ENCODE measurements around the gene RYR3. TPM values are rescaled to one million over a fixed set of nuclear protein-coding genes. Genes with fewer than 3 reads are reported as not detected.

RYR3 gene
- total RNA-seq, 1 experiment from 2014 or later = 0.66 TPM

GRCh38 chr15:33559207-33559890 lies 248.6 kb downstream of the RYR3 start:
- H3K4me1 ChIP-seq = no peaks in the 10 kb centered on the region
- Mint-ChIP-seq H3K27me3 (ENCODE audit: insufficient read depth, unreplicated experiment) (peaks cover 20% of the 10 kb centered on the region), H3K27ac (ENCODE audit: unreplicated experiment) (no peak overlapping the region), H3K4me3 (ENCODE audit: unreplicated experiment) (no peak overlapping the region), H3K9me3 (ENCODE audit: unreplicated experiment) (no peaks in the 10 kb centered on the region), H3K4me1 (ENCODE audit: low read depth, unreplicated experiment) (no peaks in the 10 kb centered on the region), H3K36me3 (ENCODE audit: insufficient read depth, unreplicated experiment) (no peaks in the 10 kb centered on the region)
- intact Hi-C loops (cut with micrococcal nuclease; ENCODE audit: unreplicated experiment) = no loop called here
- CTCF ChIA-PET = interaction anchor here (0.7 kb wide), 1 partner anchor 665 kb away, joined by 3 read pairs; no protein-coding TSS in a partner anchor
- no peaks in the 10 kb centered on the region for H3K27me3 ChIP-seq (replicated peaks; ENCODE audit: control insufficient read depth, insufficient read depth, low read length)
- DNase-seq = no peak
- H3K9me3 ChIP-seq = no peaks in the 10 kb centered on the region
- no peak overlapping the region for H3K4me3 ChIP-seq (ENCODE audit: low read depth, low read length)
- POLR2A ChIA-PET = no interaction called here
- no TSS peak for BruUV-seq (replicated peaks)
- H3K36me3 ChIP-seq (ENCODE audit: control insufficient read depth, insufficient read depth, low read length) = no peaks in the 10 kb centered on the region
- TF ChIP-seq CTCF (IDR thresholded peaks at IDR 0.05; ENCODE audit: insufficient read depth in 1 of 2, low read depth in 1 of 2, low read length in 1 of 2, severe bottlenecking in 1 of 2, unreplicated experiment in 1 of 2) = no peak

DNA sequence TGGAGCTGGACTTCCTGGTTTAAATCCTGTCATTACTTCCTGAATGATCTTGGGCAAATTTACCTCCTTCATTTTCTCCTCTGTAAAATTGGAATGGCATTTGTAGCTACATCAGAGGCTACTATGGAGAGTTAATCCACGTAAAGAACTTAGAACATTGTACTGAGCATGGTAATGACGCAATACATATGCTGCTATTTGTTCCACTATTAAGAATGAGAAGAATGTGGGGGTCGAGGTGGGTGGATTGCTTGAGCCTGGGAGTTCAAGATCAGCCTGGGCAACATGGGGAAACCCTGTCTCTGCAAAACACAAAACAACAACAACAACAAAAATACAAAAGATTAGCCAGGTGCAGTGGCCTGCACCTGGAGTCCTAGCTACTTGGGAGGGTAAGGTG lies 250.6 kb downstream of the RYR3 start:
- H3K27me3 Mint-ChIP-seq (ENCODE audit: insufficient read depth, unreplicated experiment) = peaks cover 17% of the 10 kb centered on the region
- Histone ChIP-seq H3K4me1 (no peaks in the 10 kb centered on the region), H3K9me3 (no peaks in the 10 kb centered on the region), H3K36me3 (ENCODE audit: control insufficient read depth, insufficient read depth, low read length) (no peaks in the 10 kb centered on the region), H3K4me3 (ENCODE audit: low read depth, low read length) (no peak overlapping the region), H3K27me3 (replicated peaks; ENCODE audit: control insufficient read depth, insufficient read depth, low read length) (no peaks in the 10 kb centered on the region)
- H3K36me3 Mint-ChIP-seq (ENCODE audit: insufficient read depth, unreplicated experiment) = no peaks in the 10 kb centered on the region
- intact Hi-C loops (cut with micrococcal nuclease; ENCODE audit: unreplicated experiment) = no loop called here
- no peak overlapping the region for H3K4me3 Mint-ChIP-seq (ENCODE audit: unreplicated experiment)
- ChIA-PET CTCF (no interaction called here), POLR2A (no interaction called here)
- BruUV-seq (replicated peaks) = no TSS peak
- H3K9me3 Mint-ChIP-seq (ENCODE audit: unreplicated experiment) = no peaks in the 10 kb centered on the region
- no peak overlapping the region for H3K27ac Mint-ChIP-seq (ENCODE audit: unreplicated experiment)
- no peak for DNase-seq
- no peak for TF ChIP-seq CTCF (IDR thresholded peaks at IDR 0.05; ENCODE audit: insufficient read depth in 1 of 2, low read depth in 1 of 2, low read length in 1 of 2, severe bottlenecking in 1 of 2, unreplicated experiment in 1 of 2)
- H3K4me1 Mint-ChIP-seq (ENCODE audit: low read depth, unreplicated experiment) = no peaks in the 10 kb centered on the region

DNA sequence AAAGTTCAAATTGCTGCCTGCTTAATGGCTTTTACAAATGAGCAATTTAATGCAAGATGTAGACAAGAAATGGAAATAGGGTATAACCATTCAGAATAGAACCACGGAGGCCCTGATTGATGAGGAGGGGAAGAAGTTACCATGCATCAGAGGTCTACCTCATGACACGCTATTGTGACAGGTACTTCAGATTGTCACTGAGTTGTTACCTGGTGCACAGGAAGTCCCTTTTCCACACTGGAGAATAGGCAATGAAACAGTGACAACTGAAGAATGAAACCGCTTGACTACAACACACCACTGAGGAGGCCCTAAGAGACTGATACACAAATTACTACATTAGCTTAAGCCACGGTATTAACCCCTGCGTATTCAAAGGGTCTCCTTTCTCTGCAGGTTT lies 251.2 kb downstream of the RYR3 start:
- no peaks in the 10 kb centered on the region for H3K4me1 ChIP-seq
- no peaks in the 10 kb centered on the region for H3K9me3 Mint-ChIP-seq (ENCODE audit: unreplicated experiment)
- H3K36me3 ChIP-seq (ENCODE audit: control insufficient read depth, insufficient read depth, low read length) = no peaks in the 10 kb centered on the region
- H3K27me3 Mint-ChIP-seq (ENCODE audit: insufficient read depth, unreplicated experiment) = peaks cover 15% of the 10 kb centered on the region
- CTCF ChIA-PET = interaction anchor here (1.0 kb wide), 1 partner anchor 269 kb away, joined by 3 read pairs; no protein-coding TSS in a partner anchor
- H3K36me3 Mint-ChIP-seq (ENCODE audit: insufficient read depth, unreplicated experiment) = no peaks in the 10 kb centered on the region
- no peaks in the 10 kb centered on the region for H3K27me3 ChIP-seq (replicated peaks; ENCODE audit: control insufficient read depth, insufficient read depth, low read length)
- BruUV-seq (replicated peaks) = no TSS peak
- POLR2A ChIA-PET = no interaction called here
- no peaks in the 10 kb centered on the region for H3K9me3 ChIP-seq
- no peaks in the 10 kb centered on the region for H3K4me1 Mint-ChIP-seq (ENCODE audit: low read depth, unreplicated experiment)
- DNase-seq = no peak
- no peak overlapping the region for H3K4me3 Mint-ChIP-seq (ENCODE audit: unreplicated experiment)
- H3K27ac Mint-ChIP-seq (ENCODE audit: unreplicated experiment) = no peak overlapping the region
- intact Hi-C loops (cut with micrococcal nuclease; ENCODE audit: unreplicated experiment) = no loop called here
- no peak for TF ChIP-seq CTCF (IDR thresholded peaks at IDR 0.05; ENCODE audit: insufficient read depth in 1 of 2, low read depth in 1 of 2, low read length in 1 of 2, severe bottlenecking in 1 of 2, unreplicated experiment in 1 of 2)
- no peak overlapping the region for H3K4me3 ChIP-seq (ENCODE audit: low read depth, low read length)
